Stimulated activated CD4-positive, alpha-beta T cell treated with anti-CD3 and anti-CD28 coated beads, Interleukin-12 subunit alpha, Interleukin-12 subunit beta, amount 100 ng/mL, for 4 hours (primary cell): ENCODE measurements around the gene GMDS.

Experiments
- DNase-seq: peaks from one replicate; pipeline ENCODE4 v3.0.0-alpha.2; 2020

GMDS gene

DNA sequence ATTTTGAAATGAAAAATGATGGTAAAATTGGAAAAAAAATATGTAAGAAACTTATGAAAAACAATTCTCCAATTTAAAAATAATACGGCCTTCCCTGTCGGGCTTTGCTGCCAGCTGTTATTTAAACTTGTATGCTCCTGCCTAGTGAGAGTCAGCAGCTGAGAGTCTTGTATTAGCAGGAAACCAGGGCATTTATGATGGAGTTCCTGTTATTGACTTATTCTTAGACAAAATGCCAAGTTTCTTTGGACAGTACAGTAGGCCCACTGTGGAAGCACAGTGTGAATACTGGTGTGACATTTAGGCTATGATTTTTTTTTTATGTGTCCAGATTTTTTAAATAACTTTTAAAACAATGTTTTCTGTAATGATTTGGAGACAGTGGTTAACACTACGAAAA, 42.1 kb downstream of the GMDS start:
- DNase-seq = no peak

- DNase-seq = no peak
Observed at GRCh38 chr6:2197984-2198383, 47.4 kb downstream of the GMDS start.

DNA sequence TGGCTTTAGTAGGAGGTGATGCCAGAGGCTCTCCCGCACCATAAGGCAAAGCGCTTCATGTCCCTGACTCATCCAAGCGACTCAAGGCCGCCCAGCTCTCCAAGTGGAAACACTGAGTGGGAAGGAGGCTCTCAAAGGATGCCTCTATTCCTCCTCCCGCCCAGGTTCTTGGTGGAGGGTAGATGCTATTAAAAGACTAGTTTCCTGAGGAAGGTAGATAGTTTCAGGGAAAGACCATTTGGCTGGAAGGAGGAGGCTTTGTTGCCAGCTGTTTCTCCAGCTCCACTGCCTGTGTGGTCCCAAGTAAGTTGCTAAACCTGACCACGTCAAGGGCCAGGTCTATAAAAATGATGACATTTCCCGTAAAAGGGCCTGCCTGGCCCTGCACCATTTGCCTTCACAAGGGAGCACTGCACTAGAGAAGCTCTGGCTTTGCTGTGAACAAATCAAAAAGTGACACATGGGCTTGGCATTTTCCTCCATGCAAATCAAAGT, 48.2 kb downstream of the GMDS start:
- DNase-seq = no peak

- no peak for DNase-seq
Observed at GRCh38 chr6:2196079-2196679, 49.2 kb downstream of the GMDS start.

- no peak for DNase-seq
Observed at GRCh38 chr6:2194643-2195042, 50.8 kb downstream of the GMDS start.

- no peak for DNase-seq
Observed at GRCh38 chr6:2193931-2194330, 51.5 kb downstream of the GMDS start.

DNA sequence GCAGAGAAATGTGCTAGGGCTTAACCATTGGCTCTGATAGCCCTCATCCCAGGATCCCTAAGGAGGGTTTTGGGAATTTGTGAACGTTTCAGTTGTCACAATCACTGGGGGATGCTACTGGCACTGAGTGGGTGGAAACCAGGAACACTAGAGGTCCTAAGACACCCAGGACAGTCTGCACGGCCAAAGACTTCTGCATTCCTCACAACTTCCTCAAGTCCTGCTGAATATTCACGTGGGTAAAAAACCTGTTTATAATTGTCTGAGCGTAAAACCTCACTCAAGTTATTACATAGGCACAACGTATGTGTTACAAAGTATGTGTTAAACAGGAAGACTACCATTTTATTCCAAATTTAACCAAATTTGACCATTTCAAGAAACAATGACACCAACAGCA, 52.4 kb downstream of the GMDS start:
- no peak for DNase-seq

- DNase-seq = no peak
Observed at GRCh38 chr6:2191390-2191740, 54.0 kb downstream of the GMDS start.

- no peak for DNase-seq
Observed at GRCh38 chr6:2190661-2191389, 54.6 kb downstream of the GMDS start.

DNA sequence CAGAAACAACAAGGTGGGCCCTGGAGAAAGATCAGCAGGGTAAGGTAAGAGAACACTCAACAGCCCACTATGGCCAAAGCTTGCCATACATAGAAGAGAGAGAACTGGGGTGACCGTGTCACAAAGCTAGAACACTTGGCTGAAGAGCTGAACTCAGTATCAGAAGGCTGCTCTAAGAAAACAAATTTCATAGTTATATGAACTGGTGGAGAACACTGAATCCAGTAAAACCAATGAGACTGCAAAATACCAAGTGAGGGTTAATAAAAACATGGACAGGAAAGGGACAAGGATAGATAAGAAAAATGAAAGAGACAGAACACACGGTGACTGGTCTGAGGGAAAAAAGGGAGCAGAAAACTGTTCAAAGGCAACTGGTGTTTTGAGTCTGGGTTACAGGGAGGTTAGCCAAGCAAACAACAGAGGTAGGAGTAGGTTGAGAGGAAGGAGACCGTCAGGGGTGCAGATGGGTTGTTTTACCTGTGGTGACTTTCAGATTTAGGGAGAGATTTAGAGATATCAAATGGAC, 56.5 kb downstream of the GMDS start:
- no peak for DNase-seq

- no peak for DNase-seq
Observed at GRCh38 chr6:2188397-2188796, 57.0 kb downstream of the GMDS start.

DNA sequence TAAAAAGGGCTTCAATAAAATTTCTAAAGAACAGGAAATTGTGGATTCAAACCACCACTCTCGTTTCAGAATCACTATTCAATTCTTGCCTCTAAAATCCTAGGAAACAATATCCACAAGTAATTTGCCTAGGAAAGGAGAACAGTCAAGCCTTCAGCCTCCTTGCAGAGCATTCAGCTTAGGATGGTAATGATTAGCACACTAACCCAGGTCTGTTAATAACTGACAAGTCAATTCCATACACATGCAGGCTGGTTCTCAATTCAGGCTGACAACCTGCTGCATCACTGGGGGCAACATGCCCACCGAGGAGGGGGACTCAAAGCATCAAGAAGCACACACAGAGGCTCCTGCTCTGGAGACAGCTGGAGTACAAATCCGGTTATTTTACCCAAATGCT, 57.6 kb downstream of the GMDS start:
- DNase-seq = no peak

DNA sequence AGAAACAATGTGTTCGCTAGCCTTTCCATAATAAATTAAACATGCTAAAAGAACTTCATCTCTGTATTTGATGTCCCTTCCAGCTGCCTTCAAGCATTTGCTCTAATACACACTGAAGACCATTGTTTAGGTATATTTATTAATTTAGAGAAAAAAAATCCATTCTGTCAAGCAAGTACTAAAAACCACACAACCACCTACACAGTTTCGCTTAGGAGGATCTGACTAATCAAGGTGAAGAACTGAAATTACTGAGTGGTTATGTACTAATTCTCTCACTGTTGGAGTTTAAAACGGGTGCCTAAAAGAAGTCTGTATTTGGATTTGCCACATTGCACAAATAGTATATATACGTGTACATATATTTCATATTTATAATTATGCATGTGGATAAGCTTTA, 58.9 kb downstream of the GMDS start:
- DNase-seq = no peak

- no peak for DNase-seq
Observed at GRCh38 chr6:2185466-2185865, 59.9 kb downstream of the GMDS start.

GRCh38 chr6:2184700-2185455, 60.5 kb downstream of the GMDS start:
- no peak for DNase-seq

GRCh38 chr6:2183752-2184151, 61.7 kb downstream of the GMDS start:
- no peak for DNase-seq

DNA sequence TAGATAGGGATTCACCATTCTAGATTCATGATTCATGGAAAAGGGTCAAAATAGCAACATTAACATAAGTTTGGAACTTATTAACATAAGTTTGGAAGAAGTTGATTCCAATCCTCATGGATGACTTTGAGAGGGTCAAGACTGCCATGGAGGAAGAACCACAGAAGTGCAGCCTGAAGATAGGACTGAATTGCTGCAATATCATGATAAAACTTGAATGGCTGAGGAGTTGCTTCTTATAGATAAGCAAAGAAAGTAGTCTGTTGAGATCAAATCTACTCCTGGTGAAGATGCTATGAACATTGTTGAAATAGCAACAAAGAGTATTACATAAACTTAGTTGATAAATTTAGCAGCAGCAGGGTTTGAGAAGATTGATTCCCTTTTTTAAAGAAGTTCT, 62.2 kb downstream of the GMDS start:
- DNase-seq = no peak

GRCh38 chr6:2182251-2182650, 63.2 kb downstream of the GMDS start:
- DNase-seq = no peak

DNA sequence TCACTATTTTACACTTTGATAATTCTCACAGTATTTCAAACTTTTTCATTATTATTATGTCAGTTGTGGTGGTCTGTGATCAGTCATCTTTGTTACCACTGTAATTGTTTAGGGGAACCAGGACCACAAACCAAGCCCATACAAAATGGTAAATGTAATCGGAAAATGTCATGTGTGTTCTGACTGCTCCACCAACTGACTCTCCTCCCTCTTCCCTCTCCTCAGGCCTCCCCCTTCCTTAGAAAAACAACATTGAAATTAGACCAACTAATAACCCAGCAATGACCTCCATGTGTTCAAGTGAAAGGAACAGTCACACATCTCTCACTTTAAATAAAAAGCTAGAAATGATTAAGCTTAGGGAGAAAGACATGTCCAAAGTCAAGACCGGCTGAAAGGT, 63.8 kb downstream of the GMDS start:
- no peak for DNase-seq

GRCh38 chr6:2179950-2180349, 65.5 kb downstream of the GMDS start:
- no peak for DNase-seq

GRCh38 chr6:2179241-2179640, 66.2 kb downstream of the GMDS start:
- DNase-seq = no peak

DNA sequence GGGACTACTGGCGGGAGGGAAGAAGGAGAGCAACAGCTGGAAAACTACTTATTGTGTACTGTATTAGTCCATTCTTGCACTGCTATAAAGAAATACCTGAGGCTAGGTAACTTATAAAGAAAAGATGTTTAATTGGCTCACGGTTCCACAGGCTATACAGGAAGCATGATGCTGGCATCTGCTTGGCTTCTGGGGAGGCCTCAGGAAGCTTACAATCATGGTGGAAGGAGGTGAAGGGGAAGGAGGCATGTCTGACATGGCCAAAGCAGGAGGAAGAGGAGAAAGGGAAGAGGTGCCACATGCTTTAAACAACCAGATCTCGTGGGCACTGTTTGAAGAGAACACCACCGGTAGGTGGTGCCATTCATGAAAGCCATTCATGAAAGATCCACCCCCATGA, 67.3 kb downstream of the GMDS start:
- DNase-seq = no peak

DNA sequence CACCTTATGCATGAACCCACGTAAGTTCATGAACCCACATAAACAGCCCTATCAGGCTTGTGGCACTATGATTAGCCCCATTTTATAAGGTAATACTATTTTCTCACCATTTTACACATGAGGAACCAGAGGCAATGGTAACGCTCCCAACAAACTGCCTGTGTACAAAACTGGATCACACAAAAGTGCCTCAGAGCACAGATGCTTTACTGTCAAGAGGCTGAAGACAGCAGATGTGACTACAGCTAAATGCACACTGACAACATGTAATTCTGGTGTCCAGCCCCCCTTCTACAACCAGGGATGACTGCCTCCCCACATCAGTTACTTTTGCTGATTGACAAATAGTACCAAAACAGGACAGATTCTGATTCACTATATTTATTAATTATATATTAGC, 69.6 kb downstream of the GMDS start:
- DNase-seq = no peak
